ENCODE results near the gene TSPAN31.

DNA sequence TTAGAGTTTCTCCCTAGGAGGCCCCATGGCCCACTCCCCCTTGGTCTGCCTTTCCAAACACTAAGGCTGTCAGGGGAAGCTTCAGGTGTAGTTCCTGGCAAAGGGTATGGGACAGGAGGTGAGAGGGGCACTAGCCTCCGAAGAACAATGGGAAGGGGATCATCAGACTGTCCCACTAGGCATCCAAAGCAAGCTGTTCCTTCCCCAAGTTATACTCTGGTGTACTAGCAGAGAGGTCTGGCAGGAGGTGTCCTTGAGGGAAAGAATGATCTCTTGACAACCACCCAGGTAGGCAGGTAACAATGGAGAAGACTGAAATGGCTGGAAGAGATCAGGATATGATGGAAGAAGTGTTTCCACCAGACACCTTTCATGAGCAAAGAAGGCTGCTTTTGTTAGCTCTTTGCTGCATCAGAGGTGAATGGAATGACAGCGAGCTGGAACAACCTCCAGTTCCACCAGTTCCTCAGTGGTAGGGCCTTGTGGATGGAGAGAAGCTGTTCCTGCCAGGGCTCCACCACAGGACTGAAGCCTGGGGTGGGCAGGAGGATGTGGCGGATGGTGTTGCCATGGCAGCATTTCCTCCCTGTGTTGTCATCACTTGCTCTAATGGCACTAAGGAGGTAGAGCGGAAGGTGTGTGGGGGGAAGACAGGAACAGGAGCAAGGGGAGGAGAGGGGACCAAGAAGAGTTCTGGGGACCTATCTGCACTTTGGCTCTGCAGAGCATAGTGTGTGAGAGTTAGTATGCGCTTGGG, 4.0 kb upstream of the TSPAN31 start:
- TF ChIP-seq, protein P1, sequence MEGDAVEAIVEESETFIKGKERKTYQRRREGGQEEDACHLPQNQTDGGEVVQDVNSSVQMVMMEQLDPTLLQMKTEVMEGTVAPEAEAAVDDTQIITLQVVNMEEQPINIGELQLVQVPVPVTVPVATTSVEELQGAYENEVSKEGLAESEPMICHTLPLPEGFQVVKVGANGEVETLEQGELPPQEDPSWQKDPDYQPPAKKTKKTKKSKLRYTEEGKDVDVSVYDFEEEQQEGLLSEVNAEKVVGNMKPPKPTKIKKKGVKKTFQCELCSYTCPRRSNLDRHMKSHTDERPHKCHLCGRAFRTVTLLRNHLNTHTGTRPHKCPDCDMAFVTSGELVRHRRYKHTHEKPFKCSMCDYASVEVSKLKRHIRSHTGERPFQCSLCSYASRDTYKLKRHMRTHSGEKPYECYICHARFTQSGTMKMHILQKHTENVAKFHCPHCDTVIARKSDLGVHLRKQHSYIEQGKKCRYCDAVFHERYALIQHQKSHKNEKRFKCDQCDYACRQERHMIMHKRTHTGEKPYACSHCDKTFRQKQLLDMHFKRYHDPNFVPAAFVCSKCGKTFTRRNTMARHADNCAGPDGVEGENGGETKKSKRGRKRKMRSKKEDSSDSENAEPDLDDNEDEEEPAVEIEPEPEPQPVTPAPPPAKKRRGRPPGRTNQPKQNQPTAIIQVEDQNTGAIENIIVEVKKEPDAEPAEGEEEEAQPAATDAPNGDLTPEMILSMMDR (IDR thresholded peaks at IDR 0.05): no peak
- no peak for TF ChIP-seq EZH2 (IDR thresholded peaks at IDR 0.05)

Measured in neural progenitor cell (in vitro differentiated cells).